ENCODE data around the gene EIF2A. TPM values are rescaled to one million over a fixed set of nuclear protein-coding genes. Genes with fewer than 3 reads are reported as not detected.
"Not testable (repeated sequence)": the region's sequence is repeated elsewhere in the genome, so short reads cannot be mapped to it uniquely, and the experiment has no call there.

Gene EIF2A
- total RNA-seq, result 100 to 1,000 TPM in 2 of 6 donors, 10 to 100 TPM in 4; 40.1 to 202 (median 78.0) TPM

DNA sequence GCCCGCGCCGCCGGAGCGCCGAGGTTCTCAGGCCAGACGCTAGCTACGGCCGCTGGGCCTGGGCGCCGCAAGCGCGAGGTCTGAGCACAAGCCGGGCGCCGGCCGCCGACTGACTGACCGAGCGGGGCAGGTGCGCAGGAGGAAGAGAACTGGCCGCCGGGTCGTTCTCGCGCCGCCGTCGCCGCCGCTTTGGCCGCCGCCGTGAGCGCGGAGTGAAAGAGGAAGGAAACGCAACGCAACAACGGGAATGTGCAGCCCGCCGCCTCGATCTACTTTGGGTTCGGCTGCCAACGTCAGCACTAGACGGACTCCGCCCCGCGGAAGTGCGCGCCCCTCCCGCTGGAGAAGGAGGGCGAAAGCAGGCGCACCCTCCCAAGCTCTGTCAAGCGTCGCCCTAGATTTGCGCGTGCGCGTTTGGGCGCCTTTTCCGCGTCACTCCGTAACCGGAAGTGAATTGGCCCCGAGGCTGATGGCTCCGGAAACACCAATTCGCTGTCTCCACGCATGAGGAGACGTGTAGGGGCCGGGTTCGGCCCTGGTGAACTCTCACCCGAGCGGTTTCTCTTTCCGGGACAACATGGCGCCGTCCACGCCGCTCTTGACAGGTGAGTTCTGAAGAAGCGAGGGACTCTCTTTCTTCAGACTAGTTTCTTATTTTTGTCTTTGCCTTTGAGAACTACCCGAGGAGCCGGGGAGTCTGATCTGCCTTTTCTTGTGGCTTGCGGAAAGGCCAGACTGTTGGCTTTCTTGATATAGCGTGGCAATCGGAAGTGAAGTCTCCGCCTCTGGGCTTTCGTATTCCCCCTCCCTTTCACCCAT is at the start of gene EIF2A, which contains the start of gene SERP1:
Gene EIF2A, plus strand, starts transcription at position 562 of the 819 bp plus-strand sequence. Its CDS starts 16 bp downstream, at position 578.
Gene SERP1, minus strand, starts transcription at position 271 of the 819 bp plus-strand sequence. CDS start 361 bp downstream, outside the sequence.
- DNase-seq, result peak; percentile 99 to 100
- WGBS, 2 donors, result 0% methylated on average over 15 to 68 of the region's 86 CpGs

DNA sequence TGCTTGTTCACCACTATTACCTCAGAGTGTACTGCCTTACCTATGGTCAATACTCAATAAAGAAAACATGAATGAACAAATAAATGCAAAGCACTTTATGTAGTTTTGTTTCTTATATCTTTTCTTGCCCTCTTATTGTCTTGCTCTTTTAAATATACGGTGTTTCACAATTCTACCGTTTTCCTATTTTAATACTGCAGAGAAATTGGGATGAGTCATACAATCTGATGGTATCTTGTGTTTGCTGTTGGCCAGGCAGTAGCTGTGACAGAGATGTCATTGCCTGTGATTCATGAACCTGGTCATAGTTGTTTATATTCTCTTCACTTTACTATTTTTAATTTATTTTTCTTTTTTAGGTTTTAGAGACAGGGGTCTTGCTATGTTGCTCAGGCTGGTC is 48.6 kb upstream of the EIF2A start:
- Histone ChIP-seq H3K27me3 (no peaks in the 10 kb centered on the region), H3K4me1 (no peaks in the 10 kb centered on the region), H3K36me3 (no peaks in the 10 kb centered on the region), H3K4me3 (no peak overlapping the region), H3K9me3 (peaks cover 0 to 6% (median 5%) of the 10 kb centered on the region in 4 donors), H3K27ac (no peak overlapping the region)
- TF ChIP-seq, protein P1, sequence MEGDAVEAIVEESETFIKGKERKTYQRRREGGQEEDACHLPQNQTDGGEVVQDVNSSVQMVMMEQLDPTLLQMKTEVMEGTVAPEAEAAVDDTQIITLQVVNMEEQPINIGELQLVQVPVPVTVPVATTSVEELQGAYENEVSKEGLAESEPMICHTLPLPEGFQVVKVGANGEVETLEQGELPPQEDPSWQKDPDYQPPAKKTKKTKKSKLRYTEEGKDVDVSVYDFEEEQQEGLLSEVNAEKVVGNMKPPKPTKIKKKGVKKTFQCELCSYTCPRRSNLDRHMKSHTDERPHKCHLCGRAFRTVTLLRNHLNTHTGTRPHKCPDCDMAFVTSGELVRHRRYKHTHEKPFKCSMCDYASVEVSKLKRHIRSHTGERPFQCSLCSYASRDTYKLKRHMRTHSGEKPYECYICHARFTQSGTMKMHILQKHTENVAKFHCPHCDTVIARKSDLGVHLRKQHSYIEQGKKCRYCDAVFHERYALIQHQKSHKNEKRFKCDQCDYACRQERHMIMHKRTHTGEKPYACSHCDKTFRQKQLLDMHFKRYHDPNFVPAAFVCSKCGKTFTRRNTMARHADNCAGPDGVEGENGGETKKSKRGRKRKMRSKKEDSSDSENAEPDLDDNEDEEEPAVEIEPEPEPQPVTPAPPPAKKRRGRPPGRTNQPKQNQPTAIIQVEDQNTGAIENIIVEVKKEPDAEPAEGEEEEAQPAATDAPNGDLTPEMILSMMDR (IDR thresholded peaks at IDR 0.05), result no peak
- TF ChIP-seq POLR2AphosphoS5 (IDR thresholded peaks at IDR 0.05) (no peak), EP300 (IDR thresholded peaks at IDR 0.05) (no peak), POLR2A (IDR thresholded peaks at IDR 0.05) (no peak)
- ATAC-seq (ENCODE audit: low FRiP score in 2 of 2), result no peak
- WGBS, 2 donors, result 73 to 77% methylated on average over 2 of the region's 2 CpGs
- DNase-seq, result no peak

More for the DNA sequence above, at the start of gene EIF2A, which contains the start of gene SERP1:
- H3K4me3 ChIP-seq, result peak within 1 kb of the TSS; percentile 58 to 89 (median 71)
- peak; percentile 84 to 100 (median 98) for TF ChIP-seq POLR2A (IDR thresholded peaks at IDR 0.05)
- peak in 1 of 4 donors; percentile 73 for TF ChIP-seq EP300 (IDR thresholded peaks at IDR 0.05)
- TF ChIP-seq, protein P1 (IDR thresholded peaks at IDR 0.05), result peak in 3 of 6 experiments; percentile 30 to 51 (median 32)
- TF ChIP-seq POLR2AphosphoS5 (IDR thresholded peaks at IDR 0.05), result peak; percentile 98 to 99
- peaks cover 28 to 54% (median 38%) of the 10 kb centered on the region in 4 donors for H3K4me1 ChIP-seq
- H3K27ac ChIP-seq, result peak within 1 kb of the TSS; percentile 98 to 99 (median 99)
- no peaks in the 10 kb centered on the region for H3K27me3 ChIP-seq
- peaks cover 0 to 32% (median 4%) of the 10 kb centered on the region in 4 donors for H3K36me3 ChIP-seq
- peak; percentile 98 to 99 for ATAC-seq (ENCODE audit: low FRiP score in 2 of 2)
- H3K9me3 ChIP-seq, result no peaks in the 10 kb centered on the region

DNA sequence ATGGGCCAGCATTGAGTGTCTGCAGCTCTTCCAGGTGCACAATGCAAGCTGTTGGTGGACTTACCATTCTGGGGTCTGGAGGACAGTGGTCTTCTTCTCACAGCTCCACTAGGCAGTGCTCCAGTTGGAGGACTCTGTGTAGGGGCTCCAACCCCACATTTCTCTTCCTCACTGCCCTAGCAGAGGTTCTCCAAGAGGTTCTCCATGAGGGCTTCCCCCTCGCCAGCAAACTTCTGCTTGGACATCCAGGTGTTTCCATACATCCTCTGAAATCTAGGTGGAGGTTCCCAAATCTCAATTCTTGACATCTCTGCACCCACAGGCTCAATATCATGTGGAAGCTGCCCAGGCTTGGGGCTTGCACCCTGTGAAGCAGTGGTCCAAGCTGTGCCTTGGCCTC is 45.6 kb upstream of the EIF2A start:
- WGBS, 2 donors, result 90 to 100% methylated on average over 1 of the region's 1 CpG
- H3K4me3 ChIP-seq, result not testable (repeated sequence)

DNA sequence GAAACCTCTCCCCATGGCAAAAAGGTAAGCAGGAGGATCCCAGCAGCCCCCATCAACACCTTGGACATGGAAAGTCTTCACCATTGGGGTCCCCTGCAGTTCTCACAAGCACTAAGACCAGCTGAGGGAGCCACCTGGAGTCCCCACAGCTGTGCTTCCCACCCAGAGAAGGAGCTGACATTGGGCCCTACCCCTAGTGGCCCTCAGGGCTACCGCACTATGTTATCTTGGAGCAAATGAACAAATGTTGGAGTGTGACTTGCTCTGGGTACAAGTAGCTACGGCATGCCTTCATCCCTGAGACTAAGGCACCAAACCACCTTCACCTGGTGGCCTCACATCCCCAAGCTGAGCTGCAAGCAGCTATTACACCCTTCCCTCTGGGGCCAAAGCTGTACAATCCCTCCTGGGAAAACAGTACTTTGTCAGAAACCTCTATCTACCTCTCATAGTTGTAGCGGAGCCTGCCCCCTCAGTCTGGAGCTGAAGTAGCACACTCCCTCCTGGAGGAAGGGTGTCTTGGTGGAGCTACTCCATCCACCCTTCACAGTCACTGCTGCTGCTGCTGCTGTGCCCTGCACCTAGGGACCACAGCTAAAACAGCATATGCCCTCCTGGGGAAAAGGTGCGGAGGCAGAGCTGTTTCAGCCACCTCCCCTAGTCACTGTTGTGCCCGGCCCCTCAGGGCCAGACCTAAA is 43.0 kb upstream of the EIF2A start:
- peaks cover 0 to 6% (median 5%) of the 10 kb centered on the region in 4 donors for H3K9me3 ChIP-seq
- no peak overlapping the region for H3K27ac ChIP-seq
- DNase-seq (no peak), ATAC-seq (ENCODE audit: low FRiP score in 2 of 2) (peak; percentile 24 to 53)
- 93% methylated on average over 5 of the region's 5 CpGs for WGBS, 2 donors
- TF ChIP-seq, protein P1 (IDR thresholded peaks at IDR 0.05), result no peak
- TF ChIP-seq POLR2AphosphoS5 (IDR thresholded peaks at IDR 0.05), result no peak
- no peak for TF ChIP-seq POLR2A (IDR thresholded peaks at IDR 0.05)
- TF ChIP-seq EP300 (IDR thresholded peaks at IDR 0.05), result no peak
- H3K27me3 ChIP-seq, result no peaks in the 10 kb centered on the region
- no peaks in the 10 kb centered on the region for H3K4me1 ChIP-seq
- H3K4me3 ChIP-seq, result no peak overlapping the region
- H3K36me3 ChIP-seq, result no peaks in the 10 kb centered on the region

More for the DNA sequence above, 45.6 kb upstream of the EIF2A start:
- H3K9me3 ChIP-seq; H3K36me3 ChIP-seq; H3K4me1 ChIP-seq; H3K27me3 ChIP-seq; ATAC-seq (ENCODE audit: low FRiP score in 2 of 2); DNase-seq; H3K27ac ChIP-seq: not testable (repeated sequence)

DNA sequence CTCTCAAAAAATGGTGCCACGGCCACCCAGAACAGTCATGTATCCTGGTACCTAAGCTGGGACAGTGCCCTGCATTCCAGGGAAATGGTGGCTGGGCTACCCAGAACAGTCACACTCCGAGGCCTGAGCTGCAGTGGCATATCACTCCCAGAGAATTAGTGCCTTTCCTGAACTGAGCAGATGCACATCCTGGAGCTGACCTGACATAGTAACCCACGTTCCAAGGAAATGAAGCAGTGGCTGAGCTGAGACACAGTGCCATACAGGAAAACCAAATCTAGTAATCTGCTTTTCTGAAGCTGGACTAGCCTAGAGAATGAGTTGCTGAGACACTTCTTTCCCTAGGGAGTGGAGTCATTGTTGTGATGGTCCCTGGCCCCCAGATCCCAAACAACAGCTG is 42.1 kb upstream of the EIF2A start:
- WGBS, 2 donors, result 84% methylated on average over 3 of the region's 3 CpGs; no CpG with 5 or more reads in 1 of the 2 donors
- ATAC-seq (ENCODE audit: low FRiP score in 2 of 2) (peak in 1 of 2 donors; percentile 46), DNase-seq (no peak)
- no peaks in the 10 kb centered on the region for H3K36me3 ChIP-seq
- no peaks in the 10 kb centered on the region for H3K27me3 ChIP-seq
- H3K4me3 ChIP-seq, result no peak overlapping the region
- TF ChIP-seq EP300 (IDR thresholded peaks at IDR 0.05), result no peak
- no peak for TF ChIP-seq POLR2AphosphoS5 (IDR thresholded peaks at IDR 0.05)
- TF ChIP-seq, protein P1 (IDR thresholded peaks at IDR 0.05), result no peak
- no peak for TF ChIP-seq POLR2A (IDR thresholded peaks at IDR 0.05)
- H3K4me1 ChIP-seq, result no peaks in the 10 kb centered on the region
- no peak overlapping the region for H3K27ac ChIP-seq
- peaks cover 0 to 6% (median 5%) of the 10 kb centered on the region in 4 donors for H3K9me3 ChIP-seq
